Vagina (tissue), 2 donors: ENCODE measurements around the gene CHPF.

Source experiments
- CTCF ChIP-seq, 3 experiments: fragments of 450-650 bp in 2 of 3; fragments of 200-600 bp in 1 of 3; sonication (generic) in 1 of 3; IDR thresholded peaks; one replicate each; pipeline ENCODE4 v1.5.1; 2017 to 2019; ENCODE audit warnings: antibody characterized with exemption in 3 of 3, mild to moderate bottlenecking in 2 of 3, moderate library complexity in 2 of 3
- POLR2A ChIP-seq, 2 donors: fragments of 450-650 bp; IDR thresholded peaks; one replicate each; pipeline ENCODE4 v1.6.1; 2017; ENCODE audit warnings: antibody characterized with exemption in 2 of 2, mild to moderate bottlenecking in 2 of 2, moderate library complexity in 2 of 2
- POLR2AphosphoS5 ChIP-seq, 2 donors: sonication (generic); formaldehyde crosslinking; IDR thresholded peaks; one replicate each; pipeline ENCODE4 v1.9.0; 2017; ENCODE audit warnings: antibody characterized with exemption in 2 of 2, mild to moderate bottlenecking in 2 of 2, low read depth in 1 of 2; ENCODE audit not compliant: insufficient read depth in 1 of 2

DNA sequence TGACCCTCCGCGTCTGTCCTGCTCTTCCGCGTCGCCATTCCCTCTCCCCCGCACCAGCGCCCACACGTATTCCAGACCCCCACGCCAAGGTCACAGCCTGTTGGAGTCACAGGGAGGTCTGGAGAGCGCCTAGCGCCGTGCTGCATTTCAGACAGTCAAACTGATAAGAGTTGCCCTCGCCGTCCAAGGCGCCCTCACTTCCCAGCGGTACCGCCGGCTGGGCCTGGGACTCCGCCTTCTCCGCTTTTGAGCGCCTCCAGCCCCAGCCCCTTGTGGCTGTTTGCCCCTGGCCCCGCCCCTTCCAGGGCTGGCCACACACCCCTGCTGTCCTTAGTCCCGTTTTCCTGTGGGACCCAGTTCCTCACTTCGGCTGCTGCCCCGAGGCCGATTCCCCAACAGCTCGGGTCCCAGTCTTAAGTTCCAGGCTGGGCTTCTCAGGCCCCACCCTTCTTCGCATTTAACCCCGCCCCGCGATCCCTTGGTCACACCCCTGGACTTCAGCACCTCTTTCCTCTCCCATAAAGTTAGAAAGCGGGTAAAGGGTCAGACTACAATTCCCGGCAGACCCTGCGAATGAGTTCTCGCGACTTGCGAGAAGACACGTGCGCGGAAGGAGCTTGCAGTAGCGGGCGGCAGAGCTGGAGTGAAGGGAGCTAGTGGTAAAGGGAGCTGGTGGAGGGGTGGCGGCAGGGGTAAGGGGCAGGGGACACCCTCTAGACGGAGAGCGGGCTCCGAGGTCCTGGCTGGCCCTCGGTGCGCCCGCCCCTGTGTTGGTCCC lies 45.1 kb downstream of the CHPF start, which contains the start of gene GMPPA:
- no peak for TF ChIP-seq CTCF (IDR thresholded peaks at IDR 0.05)
- TF ChIP-seq POLR2AphosphoS5 (IDR thresholded peaks at IDR 0.05; ENCODE audit: insufficient read depth in 1 of 2, low read depth in 1 of 2) = peak; percentile 96 to 100
- peak in 1 of 2 donors; percentile 70 for TF ChIP-seq POLR2A (IDR thresholded peaks at IDR 0.05)
